ENCODE measurements around the gene SYT7.

SYT7 gene

DNA sequence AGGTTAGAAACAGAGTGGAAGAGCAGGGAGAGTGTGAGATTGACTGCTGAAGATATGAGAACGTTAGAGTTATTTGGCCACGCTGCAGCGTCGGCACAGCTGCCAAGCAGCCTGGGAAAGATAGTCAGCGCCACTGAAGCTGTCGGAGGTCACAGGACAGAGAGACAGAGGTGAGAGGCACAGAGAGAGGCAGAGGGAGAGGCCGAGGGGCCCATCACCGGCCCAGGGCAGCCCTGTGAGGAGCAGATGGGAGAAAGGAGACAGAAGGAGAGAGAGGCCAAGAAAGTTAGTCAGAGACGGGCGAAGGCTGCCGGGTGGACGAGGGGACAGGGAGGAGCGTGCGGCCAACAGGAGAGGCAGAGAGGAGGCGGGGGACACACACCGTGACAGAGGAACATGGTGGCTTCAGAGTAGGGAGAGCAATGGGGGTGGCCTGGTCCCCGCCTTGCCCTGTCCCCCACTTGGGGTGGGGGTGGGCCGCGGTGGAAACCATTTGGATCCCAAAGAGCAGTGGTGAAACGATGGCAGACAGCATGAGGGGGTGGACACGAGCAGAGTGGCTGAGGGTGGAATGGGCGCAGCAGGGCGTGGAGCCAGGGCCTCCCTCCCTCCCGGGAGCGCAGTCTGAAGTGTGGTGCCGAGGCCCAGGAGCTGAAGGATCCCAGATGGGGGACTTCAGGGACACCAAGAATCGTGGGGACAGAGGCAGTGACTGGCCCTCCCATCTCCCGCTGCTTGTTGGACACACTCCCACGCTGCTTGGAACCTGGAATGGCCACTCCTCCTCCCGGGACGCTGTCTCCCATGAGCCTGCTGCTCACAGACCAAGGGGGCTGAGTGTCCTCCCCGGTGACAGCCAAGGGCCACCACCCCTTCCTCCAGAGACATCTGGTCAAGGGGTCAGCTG lies 45.7 kb downstream of the SYT7 start:
- DNase-seq = no peak

DNA sequence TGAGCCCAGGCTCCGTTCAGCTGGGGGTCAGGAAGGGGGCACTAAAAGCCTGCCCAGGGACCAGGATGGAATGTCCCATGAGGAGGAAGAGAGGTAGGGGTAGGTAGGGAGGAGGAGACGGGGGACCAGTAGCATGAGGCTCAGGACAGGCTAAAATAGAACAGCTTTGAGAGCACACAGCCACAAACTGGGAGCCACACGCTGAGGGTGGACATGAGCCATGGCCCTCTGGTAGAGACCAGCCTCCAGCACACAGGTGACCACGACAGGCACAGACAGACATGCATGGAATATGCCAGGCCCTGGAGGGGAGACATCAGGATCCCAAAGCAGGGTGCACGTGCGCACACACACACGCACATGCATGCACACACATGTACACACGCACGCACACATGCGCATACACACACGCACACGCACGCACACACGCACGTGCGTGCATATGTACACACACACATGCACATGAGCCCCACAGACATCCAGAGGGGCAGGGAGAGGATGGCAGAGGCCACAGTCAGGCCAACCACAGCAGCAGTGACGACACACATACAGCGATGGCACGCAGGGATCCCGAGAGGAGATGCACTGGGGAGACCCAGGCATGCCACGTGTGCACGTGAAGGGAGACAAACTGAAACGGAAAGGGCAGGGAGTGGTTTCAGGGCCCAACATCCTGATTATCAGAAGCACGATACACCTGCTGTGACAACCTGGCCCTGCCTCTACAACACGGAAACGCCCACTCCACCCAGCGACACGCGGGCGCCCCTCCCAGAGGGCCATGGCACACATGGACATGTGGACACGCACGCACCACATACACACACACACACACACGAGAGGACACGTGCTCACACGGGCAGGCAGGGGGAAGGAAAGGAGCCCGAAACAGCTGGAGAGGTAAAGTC lies 46.6 kb downstream of the SYT7 start:
- no peak for DNase-seq

DNA sequence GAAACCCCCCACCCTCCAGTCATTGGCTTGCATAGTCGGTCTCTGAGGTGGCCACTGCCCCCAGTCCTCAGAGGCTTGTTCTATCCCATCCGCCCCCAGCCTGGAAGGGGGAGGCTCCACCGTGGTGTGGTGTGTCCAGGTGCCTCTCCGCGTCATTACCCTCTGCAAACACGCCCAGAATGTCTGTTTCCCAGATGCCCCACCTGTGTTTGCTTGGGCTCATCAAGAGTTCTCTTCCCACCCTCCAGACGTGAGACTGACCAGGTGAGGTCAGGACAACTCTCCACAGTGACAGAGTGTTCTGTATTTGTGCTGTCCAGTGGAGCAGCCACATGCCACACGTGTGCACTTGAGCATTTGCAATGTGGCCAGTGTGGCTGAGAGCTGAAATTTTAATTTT lies 47.5 kb downstream of the SYT7 start:
- DNase-seq = no peak

- DNase-seq = no peak
Measured at GRCh38 chr11:61533039-61533375, 47.9 kb downstream of the SYT7 start.

DNA sequence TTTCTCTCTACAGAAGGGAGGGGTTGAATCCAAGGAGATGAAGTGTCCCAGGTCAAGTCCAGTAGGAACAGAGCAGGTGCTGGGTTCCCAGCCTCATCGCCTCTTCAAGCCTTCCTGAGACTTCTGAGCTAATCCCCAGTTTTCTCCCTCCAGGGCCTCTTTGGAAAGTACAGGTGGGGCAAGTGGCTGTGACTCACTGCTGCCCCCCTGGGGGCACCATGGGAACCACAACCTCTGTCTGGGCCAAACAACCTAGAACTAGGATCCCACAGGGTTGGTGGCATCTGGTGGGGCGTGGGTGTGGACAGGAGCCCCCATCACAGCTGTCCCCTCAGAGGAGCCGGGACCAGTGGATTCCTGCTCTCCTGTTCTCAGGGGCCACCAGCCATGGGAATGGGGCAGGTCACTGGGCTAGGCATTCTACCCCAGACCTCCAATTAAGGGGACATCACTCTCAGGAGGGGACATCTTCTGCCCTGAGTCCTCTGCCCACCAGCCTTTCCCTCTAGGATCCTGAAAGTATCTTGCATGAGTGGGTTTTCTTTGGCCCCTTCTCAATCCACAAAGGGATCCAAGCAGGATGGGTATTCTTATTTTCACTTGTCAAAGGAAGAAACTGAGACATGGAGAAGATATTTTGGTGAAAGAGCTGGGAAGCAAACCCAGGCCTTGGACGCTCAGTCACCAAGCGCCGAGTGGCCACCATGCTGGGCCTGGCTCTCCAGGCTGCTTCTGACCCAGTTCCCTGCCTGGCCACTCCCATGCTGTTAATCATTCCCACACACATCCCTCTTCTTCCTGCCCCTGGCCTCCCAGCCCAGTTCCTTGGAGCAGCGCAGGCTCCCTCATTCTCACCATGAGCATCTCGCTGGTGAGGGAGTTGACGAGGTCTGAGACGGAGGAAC lies 48.5 kb downstream of the SYT7 start:
- no peak for DNase-seq

DNA sequence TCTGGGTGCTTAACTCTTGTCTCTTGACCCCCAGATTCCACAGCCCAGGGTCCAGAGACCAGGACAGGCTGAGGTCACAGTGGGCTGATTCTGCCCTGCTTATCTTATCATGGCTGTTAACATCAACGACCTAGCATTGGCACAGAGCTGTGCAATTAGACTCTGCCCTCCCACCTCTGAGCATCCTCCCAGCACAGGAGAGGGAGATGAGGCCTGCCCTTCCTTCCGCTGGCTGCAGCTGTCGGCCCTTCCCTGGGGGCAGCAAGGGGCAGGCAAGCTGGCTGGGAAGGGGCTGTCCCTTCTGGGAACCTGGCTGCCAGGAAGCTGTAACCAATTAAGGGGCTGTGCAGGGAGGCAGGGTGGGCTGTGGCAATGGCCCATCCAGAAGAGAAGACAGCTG lies 49.8 kb downstream of the SYT7 start:
- no peak for DNase-seq

DNA sequence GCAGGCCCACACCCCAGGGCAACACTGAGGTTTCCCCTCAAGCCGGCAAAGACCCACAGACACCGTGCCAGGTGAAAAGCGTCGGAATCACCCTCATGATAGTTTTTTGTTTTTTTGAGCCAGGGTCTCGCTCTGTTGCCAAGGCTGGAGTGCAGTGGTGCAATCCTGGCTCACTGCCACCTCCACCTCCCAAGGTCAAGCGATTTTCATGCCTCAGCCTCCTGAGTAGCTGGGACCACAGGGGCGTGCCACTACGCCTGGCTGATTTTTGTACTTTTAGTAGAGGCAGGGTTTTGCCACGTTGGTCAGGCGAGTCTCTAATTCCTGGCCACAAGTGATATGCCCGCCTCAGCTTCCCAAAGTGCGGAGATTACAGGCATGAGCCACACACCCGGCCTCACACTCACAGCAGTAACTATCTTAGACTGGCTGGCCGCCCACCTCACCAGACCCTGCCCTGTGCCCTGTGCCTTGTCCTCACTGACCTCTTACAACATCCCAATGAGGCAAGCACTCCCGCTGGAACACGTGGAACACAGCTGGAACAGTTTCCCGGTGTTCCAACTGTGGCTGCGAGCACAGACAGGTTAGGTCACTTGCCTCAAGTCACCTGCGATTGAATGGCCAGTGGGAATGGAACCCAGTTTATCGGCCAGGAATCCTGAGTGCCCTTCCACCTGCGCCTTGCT lies 51.2 kb downstream of the SYT7 start:
- no peak for DNase-seq

DNA sequence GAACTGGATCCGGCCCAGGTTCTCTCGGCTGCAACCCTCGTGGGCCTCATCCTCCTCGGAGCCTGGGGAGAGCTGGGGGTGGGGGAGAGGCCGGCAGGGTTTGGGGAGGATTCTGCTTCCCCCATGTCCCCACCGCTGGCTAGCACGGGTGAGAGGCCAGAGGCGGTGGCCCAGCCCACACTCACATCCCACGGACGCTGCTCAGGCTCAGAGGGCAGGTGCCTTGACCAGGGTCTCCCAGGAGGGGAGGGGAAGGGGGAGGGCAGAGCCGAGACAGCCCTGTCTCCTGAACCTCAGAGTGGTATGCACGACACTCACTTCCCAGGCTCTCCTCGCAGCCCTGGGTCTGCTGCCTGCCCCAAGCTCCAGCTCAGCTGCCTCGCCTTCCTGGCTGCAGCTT lies 52.8 kb downstream of the SYT7 start:
- no peak for DNase-seq

DNA sequence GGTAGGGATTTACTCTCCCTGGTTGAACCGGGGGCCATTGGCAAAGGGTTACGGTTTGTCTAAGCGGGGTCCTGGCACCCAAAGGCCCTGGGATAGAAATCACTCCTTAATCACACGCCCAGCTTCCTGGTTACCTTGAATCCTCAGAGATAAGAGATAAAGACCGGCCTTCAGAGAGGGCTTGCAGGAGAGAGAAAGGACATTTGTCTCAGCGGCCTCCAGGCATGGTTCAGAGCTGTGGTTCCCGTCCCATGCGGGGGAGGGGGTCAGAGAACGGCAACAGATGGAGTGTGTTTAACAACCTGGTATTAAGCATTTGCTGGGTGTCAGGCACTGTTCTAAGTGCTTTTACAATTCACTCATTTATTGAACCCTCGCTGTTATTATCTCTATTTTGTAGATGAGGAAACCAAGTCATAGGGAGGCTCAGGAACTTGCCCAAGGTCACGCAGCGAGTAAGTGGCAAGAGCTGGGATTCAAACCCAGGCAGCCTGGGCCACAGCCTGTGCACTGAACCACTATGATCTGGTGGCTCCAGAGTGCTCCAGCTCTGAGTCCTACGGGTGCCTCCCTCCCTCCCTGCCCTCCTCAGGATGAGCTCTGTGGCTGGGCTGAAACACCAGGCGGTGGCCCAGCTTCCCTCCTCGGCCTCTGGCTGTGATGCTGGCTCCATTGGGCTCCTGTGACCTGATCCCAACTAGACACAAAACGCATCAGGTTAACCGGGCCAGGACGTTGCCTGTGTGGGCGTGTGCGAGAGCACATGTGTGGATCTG lies 53.7 kb downstream of the SYT7 start:
- DNase-seq = no peak

- no peak for DNase-seq
Measured at GRCh38 chr11:61526229-61526628, 54.6 kb downstream of the SYT7 start.

- DNase-seq = no peak
Measured at GRCh38 chr11:61524963-61525587, 55.8 kb downstream of the SYT7 start.

GRCh38 chr11:61524446-61524845 lies 56.4 kb downstream of the SYT7 start:
- no peak for DNase-seq

- DNase-seq = no peak
Measured at GRCh38 chr11:61522881-61523280, 58.0 kb downstream of the SYT7 start.

GRCh38 chr11:61518032-61518795 lies 62.7 kb downstream of the SYT7 start:
- no peak for DNase-seq

- no peak for DNase-seq
Measured at GRCh38 chr11:61516675-61517572, 64.0 kb downstream of the SYT7 start.

DNA sequence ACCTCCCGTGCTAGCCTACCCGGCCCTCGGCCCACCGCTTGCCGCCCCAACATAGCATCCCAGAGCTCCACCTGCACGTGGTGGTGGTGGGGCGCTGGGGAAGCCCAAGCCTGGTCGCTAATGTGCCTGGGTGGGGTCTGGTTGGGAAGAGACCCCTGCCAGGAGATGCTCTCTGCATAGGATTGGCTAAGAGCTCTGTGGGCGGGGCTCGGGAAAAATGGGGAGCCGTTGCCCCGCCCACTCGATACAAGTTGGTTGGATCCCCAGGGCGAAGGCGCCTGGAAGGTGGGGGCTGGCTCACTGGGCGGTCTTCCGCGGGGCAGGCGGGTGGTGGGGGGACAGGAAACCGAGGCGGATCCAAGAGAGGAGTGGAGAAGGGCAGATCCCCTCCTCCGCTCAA lies 64.7 kb downstream of the SYT7 start:
- DNase-seq = no peak

DNA sequence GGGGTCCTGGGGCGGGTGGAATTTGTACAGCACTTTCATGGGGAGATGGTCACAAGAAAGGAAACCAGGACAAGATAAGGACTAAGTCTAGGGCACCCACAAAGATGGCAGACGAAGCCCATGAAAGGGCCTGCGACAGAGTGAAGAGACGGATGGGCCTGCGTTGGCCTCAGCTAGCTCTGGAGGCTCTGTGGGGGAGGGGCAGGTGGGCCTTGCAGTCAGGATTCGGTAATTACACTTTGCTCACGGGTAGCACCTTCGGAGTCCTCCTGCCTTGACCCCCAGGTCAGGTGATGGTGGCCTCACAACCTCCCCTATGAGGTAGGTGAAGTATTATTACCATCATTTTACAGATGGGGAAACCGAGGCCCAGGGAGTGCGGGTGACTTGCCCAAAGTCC lies 65.2 kb downstream of the SYT7 start:
- DNase-seq = no peak

- DNase-seq = no peak
Measured at GRCh38 chr11:61514050-61514917, 66.6 kb downstream of the SYT7 start.
